ENCODE data around the gene WBP4.
"Not testable (repeated sequence)": the region's sequence is repeated elsewhere in the genome, so short reads cannot be mapped to it uniquely, and the experiment has no call there.

Gene WBP4, protein sequence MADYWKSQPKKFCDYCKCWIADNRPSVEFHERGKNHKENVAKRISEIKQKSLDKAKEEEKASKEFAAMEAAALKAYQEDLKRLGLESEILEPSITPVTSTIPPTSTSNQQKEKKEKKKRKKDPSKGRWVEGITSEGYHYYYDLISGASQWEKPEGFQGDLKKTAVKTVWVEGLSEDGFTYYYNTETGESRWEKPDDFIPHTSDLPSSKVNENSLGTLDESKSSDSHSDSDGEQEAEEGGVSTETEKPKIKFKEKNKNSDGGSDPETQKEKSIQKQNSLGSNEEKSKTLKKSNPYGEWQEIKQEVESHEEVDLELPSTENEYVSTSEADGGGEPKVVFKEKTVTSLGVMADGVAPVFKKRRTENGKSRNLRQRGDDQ

DNA sequence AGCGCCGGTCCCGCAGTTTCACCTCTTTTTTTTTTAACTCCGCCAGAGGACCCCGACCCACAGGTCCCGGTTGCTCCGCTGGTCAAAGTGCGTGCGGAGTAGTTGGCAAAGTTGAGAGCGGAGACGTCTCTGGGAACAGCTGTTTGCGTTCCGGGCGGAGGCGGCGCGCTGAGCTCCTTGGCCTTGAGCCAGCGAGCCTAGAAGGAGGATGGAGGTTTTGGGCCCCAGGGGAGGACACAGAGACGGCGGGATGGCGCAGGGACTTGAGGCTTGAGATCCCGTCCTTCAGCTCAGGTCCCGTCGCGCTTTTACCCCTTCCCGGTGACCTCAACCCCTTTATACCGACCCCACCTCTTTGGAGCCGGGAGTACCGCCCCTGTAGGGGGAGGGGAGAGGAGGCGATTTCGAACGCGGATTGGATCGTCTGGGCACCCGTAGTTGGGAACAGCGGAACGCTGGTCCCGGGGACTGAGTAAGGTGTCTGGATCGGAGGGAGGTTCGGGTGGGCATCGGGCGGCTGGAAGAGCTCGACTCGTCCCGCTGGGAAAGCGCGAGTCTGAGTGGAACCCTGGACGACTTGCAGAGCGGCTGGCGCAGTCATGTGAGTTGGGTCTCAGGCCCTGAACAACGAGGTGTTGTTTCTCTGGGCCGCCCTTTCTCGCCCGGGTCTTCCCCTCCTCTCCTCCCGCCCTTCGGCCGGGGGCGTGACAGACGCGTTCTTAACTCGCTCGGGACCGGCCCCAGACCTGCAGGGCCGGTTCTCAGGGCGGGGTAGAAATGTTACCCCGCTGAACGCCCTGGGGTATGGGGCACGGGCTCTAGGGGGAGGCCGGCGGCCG, at the start of gene WBP4:
WBP4 (plus strand) TSS at position 435 of the 839 bp plus-strand sequence; CDS start at position 600, 165 bp downstream.
- DNase-seq, result peak; percentile 88

DNA sequence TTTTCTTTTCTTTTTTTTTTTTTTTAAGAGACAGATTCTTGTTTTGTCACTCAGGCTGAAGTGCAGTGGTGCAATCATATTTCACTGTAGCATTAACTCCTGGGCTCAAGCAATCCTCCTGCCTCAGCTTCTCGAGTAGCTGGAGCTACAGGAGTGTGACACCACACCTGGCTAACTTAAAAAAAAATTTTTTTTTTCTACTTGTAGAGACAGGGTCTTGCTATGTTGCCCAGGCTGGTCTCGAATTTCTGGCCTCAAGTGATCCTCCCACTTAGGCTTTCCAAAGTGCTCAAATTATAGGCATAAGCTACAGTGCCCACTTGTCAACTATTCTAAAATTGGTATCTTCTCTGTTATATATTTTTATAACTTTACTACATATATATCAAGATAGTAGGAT, 48.8 kb upstream of the WBP4 start:
- DNase-seq, result no peak

DNA sequence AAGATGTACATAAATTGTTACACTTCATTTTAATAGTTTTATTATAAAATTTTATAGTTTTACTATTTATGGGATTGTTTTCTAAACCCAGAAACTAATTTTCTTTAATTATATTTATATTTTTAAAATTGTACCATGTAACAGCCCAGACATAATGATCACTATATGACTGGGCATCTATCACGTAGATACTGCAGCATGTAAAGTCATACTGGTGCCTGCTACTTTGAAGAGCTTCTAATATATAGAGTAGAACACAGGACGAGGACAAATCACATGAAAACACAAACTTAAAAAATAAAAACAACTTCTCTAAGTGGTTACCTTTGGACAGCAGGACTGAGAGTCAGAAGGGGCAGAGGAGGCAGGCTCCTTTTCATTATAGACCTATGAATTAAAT, 47.5 kb upstream of the WBP4 start:
- DNase-seq, result no peak

DNA sequence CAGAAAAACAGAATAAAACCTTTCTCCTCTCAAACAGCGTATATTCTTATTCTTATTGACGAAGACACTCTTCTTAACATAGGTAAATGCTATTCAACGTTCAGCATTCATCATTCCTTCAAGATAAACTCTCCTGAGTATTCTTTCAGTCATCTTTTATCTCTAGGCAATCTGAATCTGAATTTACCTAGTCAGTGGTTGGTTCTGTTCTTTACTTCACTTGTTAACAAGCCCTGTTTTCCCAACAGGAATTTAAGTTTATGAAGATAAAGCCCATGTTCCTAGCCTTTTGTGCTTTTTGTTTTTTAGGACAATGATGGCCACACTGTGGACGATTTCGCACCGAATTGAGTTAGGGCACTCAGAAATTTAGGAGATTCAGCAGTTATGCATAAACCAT, 45.4 kb upstream of the WBP4 start:
- no peak for DNase-seq

DNA sequence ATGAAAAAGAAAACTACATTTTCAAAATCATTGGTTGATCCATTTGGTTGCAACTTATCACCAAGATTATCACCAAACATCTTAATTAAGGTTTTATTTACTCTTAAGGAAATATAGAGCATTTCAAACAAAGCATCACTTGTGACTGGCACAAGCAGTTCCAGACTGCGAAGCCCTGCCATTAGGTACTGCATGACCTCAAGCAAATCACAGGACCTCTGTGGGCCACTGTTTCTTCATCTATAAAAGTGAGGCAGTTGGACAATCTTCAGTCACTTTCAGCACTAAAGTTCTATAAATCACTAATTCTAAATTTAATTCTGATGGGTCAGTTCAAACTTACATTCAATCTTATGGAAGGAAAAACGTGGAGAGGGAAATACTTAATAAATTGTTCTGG, 44.1 kb upstream of the WBP4 start:
- DNase-seq, result no peak

DNA sequence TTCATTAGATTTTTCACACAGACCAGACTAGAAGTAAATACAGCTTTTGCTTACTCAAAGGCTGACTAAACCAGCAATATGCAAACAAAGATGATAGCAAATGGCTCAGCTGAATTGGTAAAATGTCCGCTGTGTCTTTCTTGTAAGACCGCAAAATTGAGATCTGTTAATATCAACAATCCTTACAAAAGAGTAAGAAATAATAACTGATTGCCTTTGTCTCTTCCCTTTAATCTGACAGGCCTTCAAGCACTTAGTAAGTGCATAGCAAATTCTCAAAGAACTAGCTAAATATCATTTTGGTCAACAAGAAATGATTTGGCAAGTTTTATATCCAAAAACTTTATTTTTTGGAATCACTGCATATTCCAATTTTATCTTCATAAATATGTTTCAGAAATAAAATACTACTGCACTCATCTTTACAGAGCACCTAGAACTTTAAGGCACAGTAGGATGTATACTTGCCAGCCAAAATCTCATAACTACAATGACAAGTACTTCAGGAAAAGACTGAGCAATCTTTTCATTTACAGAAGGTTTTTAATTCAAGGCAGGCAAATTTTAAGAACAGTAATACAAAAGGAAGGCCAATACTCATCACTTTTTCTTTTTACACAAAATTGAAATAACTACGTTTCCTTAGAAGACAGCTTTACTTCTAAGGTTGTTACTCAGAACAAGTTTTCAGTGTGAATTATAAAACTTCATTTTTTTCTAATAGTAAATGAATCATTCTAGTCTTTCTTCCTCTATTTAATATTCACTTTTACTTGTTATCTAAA, 43.3 kb upstream of the WBP4 start:
- no peak for DNase-seq

DNA sequence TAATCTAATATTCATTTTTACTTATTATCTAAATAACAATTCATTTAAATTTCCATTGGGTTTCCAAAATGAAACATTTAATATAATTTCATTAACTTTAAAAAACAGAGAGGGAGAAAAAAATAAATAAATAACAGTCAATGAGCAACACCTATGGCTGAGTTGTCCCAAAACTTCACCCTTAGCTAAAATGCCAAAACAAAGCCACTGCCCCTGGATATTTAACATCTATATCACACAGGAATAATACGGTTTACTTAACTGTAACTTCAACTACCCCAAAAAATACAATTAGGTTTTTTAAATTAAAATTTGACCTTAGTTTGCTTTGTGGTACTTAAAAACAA, 42.7 kb upstream of the WBP4 start:
- no peak for DNase-seq

DNA sequence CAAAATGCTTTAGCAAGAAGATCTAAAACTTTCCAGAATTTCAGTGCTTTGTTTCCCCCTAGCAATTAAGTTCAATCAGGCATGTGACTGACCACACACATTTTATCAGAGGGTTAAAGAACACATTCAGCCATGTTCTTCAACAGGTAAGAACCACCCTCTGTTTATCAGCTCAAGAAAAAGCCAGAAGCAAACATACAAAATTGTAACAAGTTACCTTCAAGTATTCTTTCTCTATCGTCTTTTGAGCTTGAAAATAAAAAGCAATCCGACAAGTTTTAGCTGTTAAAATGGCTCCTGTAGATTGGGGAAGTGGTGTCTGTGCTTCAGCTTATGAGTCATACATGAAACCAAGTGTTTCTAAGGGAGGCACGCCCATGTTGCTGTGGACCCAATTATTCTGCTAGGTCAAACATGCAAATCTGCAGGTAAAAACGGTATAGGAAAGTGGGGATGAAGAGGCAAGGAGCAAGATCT, 42.3 kb upstream of the WBP4 start, which contains the start of gene ELF1:
ELF1 (minus strand) TSS at position 306 of the 477 bp plus-strand sequence. CDS start 37,262 bp downstream, outside the sequence.
- DNase-seq, result no peak

DNA sequence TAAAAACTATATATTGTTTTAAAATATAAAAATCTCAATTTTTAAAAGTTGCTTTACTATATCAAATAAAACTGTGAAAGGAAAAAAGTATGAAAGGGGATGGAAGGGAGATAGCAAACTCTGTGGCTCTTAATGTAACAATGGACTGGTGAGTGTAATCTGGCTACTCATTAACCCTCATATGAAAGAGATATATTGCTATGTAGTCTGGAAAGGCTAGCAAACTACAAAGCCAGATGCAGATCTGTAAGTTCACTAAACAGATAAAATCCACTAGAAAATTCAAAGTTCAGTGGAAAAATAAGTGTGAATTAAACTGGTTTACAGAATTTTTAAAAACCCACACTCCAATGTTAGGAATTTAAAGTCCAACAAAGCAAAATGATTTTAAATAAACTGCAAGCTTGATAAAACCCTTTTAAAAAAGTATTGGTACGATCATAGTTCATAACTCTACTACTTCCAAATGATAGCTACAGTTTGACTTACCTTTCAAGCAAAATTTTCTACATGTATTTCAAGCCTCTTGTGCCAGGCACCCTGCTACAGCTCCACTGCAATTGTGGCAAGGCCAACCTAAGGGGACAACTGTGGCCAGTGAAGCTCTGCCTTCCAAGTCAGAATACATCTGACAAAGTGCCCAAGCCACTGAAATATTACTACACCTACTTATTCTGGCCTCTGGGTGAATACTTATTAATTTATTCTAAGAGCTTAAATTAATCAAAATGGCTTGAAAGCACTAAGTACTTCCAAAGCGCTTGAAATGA, 41.5 kb upstream of the WBP4 start:
- no peak for DNase-seq

DNA sequence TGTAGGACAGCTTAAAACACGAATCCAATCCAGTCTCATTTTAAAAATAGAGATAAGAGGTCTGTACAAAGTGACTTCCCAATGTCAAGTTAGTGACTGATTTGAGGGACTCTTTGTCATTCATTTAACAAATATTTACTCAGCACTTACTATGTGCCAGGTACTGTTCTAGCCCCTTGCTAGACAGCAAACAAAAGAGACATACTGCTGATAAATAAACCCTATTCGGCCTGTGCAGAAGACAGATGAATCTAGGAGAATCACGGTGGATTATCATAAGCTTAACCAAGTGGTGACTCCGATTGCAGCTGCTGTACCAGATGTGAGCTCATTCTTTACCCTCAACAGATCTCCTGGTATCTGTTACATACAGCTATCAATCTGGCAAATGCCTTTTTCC, 35.8 kb upstream of the WBP4 start:
- no peak for DNase-seq

DNA sequence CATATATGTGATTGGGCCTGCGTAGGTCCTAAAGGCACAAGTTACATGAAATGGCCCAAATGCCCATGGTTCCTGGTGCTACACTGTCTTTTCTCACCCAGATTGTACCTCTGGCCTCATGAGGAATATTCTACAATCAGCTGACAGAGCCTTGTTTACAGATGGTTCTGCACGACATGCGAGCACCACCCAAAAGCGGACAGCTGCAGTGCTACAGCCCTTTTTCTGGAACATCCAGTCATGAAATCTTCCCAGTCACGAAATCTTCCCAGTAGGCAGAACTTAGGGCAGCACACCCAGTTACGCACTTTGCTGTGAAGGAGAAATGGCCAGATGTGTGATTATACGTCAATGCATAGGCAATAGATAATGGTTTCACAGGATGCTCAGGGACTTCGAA, 34.5 kb upstream of the WBP4 start:
- no peak for DNase-seq

DNA sequence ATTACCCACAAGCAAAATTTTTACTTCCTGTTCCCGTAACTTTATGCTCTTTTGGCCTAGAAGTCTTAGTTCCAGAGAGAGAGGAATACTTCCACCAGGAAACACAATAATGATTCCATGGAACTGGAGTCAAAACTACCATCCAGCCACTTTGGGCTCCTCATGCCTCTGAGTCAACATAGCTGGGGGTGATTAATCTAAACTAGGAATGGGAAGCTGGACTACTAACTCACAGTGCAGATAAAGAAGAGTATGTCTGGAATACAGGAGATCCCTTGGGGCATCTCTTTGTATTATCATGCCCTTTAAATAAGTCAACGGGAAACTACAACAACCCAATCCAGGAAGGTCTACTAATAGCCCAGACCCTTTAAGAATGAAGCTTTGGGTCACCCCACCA, 33.3 kb upstream of the WBP4 start:
- no peak for DNase-seq

DNA sequence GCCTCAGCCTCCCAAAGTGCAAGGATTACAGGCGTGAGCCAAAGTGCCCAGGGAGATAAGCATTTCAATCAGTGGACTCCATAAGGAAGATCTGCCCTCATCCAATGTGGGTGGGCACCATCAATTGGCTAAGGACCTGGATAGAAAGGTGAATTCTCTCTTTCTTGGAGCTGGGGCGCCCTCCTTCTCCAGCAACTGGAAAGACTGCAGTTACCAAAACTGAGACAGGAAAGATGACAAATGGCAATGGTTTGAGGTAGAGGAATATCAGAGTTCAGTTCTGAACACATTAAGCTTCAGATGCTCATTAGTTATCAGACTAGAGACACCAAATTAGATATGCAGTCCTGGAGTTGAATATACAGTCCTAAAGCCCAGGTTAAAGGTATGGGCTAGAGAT, 31.7 kb upstream of the WBP4 start:
- DNase-seq, result no peak

DNA sequence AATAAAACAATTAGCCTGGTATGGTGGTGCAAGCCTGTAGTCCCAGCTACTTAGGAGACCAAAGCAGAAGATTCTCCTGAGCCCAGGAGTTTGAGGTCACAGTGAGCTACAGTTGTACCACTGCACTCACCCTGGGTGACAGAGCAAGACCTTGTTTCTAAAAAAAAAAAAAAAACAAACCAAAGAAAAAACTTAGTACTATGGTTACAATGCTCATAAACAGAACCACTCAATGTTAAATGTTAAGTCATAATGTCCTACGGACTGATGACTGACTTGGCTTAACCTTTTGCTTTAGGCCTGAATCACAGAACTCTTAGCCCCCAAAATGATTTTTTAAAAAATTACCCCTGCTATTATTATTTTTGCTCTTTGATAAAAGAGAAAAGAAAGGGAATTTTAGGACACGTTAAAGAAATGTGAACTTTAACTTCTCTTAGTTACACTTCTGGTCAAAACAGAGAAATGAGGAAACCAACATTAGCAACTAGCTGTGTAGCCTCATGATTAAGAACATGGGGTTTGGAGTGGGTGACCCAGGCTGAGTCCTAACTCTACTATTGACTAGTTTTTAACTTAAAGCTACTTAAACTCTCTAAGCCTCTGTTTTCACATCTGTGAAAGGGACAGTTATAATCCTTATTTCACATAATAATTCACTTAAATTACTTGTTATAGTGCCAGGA, 28.5 kb upstream of the WBP4 start:
- DNase-seq, result no peak

DNA sequence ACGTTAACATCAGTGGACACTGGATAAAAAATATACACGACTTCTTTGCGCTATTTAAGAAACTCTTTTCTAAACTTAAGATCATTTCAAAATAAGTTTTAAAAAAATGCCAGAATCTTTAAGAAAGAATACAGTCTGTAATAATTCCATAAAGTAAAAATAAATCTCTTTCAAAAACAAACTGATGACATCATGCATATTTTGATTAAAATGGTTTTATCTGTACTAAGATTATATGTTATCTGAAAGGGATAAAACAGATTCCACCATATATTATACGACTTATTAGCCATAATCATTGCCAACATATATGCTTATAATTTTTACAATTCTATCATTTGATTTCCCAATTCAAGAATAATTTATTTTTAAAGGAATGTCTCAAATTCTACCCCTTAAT, 26.9 kb upstream of the WBP4 start:
- no peak for DNase-seq

DNA sequence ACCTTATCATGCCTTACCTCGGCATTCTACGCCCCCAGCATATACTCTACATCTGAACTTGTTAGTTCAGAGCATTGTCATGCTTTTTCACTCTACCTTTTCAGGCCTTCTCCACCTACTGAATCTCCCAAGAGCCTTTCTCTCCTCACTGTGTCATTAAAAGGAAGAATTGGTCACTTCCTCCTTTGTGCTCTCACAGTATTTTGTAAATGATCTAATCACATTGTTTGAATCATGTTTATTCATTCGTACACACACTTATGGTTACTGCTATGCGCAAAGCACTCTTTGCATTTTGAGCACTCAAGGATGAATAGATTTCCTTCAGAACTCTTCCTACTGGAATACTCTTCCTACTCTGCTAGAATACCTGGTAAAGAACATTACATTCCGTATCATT, 26.4 kb upstream of the WBP4 start:
- no peak for DNase-seq

DNA sequence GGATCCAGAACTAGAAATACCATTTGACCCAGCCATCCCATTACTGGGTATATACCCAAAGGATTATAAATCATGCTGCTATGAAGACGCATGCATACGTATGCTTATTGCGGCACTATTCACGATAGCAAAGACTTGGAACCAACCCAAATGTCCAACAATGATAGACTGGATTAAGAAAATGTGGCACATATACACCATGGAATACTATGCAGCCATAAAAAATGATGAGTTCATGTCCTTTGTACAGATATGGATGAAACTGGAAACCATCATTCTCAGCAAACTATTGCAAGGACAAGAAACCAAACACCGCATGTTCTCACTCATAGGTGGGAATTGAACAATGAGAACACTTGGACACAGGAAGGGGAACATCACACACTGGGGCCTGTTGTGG, 24.8 kb upstream of the WBP4 start:
- not testable (repeated sequence) for DNase-seq

DNA sequence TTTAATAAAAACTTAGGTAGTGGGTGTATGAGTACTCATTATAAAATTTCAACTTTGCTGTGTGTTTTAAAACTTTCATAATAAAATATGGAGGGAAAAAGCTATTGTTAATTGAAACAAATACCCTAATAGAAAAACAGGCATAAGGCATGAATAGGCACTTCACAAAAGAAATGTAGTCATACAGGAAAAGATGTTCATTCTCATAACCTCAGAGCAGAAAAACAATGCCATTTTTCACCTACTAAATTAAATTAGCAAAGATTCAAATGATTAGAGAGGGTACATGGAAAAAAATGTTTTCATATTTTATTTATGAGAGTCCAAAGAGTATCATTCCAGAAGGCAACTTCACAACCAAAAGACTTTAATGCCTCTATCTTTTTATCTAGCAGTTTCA, 21.6 kb upstream of the WBP4 start:
- no peak for DNase-seq

DNA sequence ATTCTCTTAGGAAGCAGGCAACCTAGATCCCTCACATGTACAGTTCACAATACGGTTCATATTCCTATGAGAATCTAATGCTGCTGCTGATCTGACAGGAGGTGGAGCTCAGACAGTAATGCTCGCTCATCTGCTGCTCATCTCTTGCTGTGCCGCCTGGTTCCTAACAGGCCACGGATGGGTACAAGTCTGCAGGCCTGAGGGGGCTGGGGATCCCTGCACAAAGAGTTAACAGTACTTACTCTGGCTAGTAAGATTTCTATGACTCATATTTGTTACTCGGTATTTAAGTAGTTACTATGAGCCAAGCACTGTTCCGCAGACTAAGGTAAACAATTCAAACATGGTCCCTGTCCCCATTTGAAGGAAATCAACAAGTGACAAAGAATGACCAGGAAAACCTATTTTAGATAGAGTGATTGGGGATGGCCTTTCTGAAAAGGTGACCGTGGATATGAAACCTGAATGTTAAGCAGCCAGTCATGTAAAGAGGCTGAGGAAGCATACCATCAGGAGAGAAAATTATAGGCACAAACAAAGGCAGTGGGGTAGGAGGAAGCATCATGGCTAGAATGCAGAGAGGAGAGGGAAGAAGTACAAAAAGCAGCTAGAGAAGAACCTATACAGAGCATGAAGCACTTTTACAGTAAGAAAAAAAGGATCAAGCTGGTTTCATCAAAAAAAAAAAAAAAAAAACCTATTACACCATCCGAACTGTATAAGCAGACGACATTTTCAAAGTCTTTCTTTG, 20.6 kb upstream of the WBP4 start:
- DNase-seq, result no peak

DNA sequence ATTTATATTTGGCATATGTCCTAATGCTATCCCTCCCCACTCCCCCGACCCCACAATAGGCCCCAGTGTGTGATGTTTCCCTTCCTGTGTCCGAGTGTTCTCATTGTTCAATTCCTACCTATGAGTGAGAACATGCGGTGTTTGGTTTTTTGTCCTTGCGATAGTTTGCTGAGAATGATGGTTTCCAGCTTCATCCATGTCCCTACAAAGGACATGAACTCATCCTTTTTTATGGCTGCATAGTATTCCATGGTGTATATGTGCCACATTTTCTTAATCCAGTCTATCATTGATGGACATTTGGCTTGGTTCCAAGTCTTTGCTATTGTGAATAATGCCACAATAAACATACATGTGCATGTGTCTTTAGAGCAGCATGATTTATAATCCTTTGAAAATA, 18.9 kb upstream of the WBP4 start:
- not testable (repeated sequence) for DNase-seq

DNA sequence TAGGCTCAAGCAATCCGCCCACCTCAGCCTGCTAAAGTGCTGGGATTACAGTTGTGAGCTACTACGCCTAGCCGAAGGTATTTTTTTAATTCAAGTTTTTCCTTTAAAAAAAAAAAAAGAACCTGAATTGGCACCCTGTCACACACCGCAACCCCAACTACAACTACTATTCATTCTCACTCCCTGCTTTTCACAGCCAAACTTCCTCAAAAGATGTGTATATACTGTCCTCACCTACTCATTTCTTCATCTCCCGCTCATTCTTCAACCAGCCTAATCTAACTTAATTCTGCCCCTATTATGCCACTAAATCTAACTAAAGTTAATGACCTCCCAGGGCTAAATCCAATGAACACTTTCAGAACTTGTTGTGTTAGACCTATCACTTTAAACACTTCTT, 12.7 kb upstream of the WBP4 start:
- no peak for DNase-seq
